Right lobe of liver (tissue), 6 donors: Measurements from ENCODE around the gene ADGRF5. TPM values are rescaled to one million over a fixed set of nuclear protein-coding genes. Genes with fewer than 3 reads are reported as not detected.

Experiments used
- ATAC-seq, 4 donors: fragments of 200-7000 bp; cut with Tn5 transposase; one replicate each; pipeline ENCODE4 v1.9.1; 2020; ENCODE audit warnings: mild to moderate bottlenecking in 4 of 4, moderate library complexity in 4 of 4
- DNase-seq, 3 donors: peaks; one replicate each; pipeline ENCODE4 v3.0.0-alpha.2; 2020
- H3K27ac ChIP-seq, 3 donors: fragments of 200-600 bp; one replicate each; pipeline ENCODE4 v1.8.0; 2022
- H3K27me3 ChIP-seq, 2 donors: fragments of 200-600 bp; one replicate each; pipeline ENCODE4 v1.8.0; 2022
- H3K36me3 ChIP-seq, 4 donors: fragments of 200-600 bp; sonication (generic) in 1 of 4; one replicate each; pipeline versions ENCODE4 v1.5.1 to v1.8.0; 2017 to 2022; ENCODE audit warnings: control low read depth in 1 of 4
- H3K4me1 ChIP-seq, 4 donors: fragments of 200-600 bp; sonication (generic) in 1 of 4; one replicate each; pipeline versions ENCODE4 v1.5.1 to v1.8.0; 2017 to 2022; ENCODE audit warnings: control low read depth in 1 of 4
- H3K4me3 ChIP-seq, 3 donors: fragments of 200-600 bp; one replicate each; pipeline ENCODE4 v1.8.0; 2022
- H3K9me3 ChIP-seq, 4 donors: fragments of 200-600 bp; sonication (generic) in 1 of 4; one replicate each; pipeline versions ENCODE4 v1.5.1 to v1.8.0; 2017 to 2022; ENCODE audit warnings: control low read depth in 1 of 4
- CTCF ChIP-seq, 4 donors: fragments of 200-600 bp in 3 of 4; fragments of 450-650 bp in 1 of 4; IDR thresholded peaks; one replicate each; pipeline versions ENCODE4 v1.5.1 to v1.8.0; 2016 to 2022; ENCODE audit warnings: antibody characterized with exemption in 4 of 4, mild to moderate bottlenecking in 2 of 4
- POLR2A ChIP-seq: fragments of 450-650 bp; IDR thresholded peaks from one replicate; pipeline ENCODE4 v1.6.1; 2017; ENCODE audit warnings: antibody characterized with exemption, mild to moderate bottlenecking
- WGBS: methylation state at CpG from one replicate; pipeline ENCODE4 v1.1.6; 2018; ENCODE audit warnings: low coverage, low lambda C conversion rate; ENCODE audit not compliant: insufficient coverage; ENCODE audit errors: missing lambda C conversion rate; 5-methylcytosine and 5-hydroxymethylcytosine counted together
- intact Hi-C, 2 donors: fragments of 100-400 bp; cut with DNase I; formaldehyde crosslinking; loops; one replicate each; pipeline versions ENCODE4 v1.11.2 to v1.14.1; 2022
- total RNA-seq, 6 experiments: library from RNA; depleted of rRNA in 2 of 6; stranded (reverse); fragments of >200 nt in 2 of 6; fragmentation: NEBNext Ultra II Directional in 3 of 6; extraction: Animal tissue kit (Norgen Biotek cat#: 25700) in 3 of 6; gene quantifications; one replicate each; pipeline versions ENCODE4 v1.1.0 to v1.2.4, GENCODE V29; 2016 to 2023
- donor health status: DM: no; HTN: yes; CAD: no.
- donor health status: DM: no; HTN: no; CAD: no.
- donor health status: DM: no; HTN: no; CAD: no.
- donor health status: DM: no; HTN: yes; CAD: no.
- donor health status: DM: no; HTN: yes; CAD: no.

Gene ADGRF5
- total RNA-seq, 6 experiments from 2014 or later: 6.5 to 14.6 (median 10.7) TPM

GRCh38 chr6:46832816-46833215, 88.9 kb downstream of the ADGRF5 start:
- H3K27ac ChIP-seq: no peak overlapping the region
- no peaks in the 10 kb centered on the region for H3K27me3 ChIP-seq
- H3K4me1 ChIP-seq: no peaks in the 10 kb centered on the region
- intact Hi-C loops: no loop called here
- no peaks in the 10 kb centered on the region for H3K9me3 ChIP-seq
- H3K36me3 ChIP-seq: no peaks in the 10 kb centered on the region
- ATAC-seq (no peak), DNase-seq (no peak)
- no peak for TF ChIP-seq POLR2A
- no peak for TF ChIP-seq CTCF (IDR thresholded peaks at IDR 0.05)
- no peak overlapping the region for H3K4me3 ChIP-seq
- WGBS: 97% methylated on average over 2 of the region's 3 CpGs

GRCh38 chr6:46828939-46829338, 92.8 kb downstream of the ADGRF5 start:
- no peak overlapping the region for H3K4me3 ChIP-seq
- no peak overlapping the region for H3K27ac ChIP-seq
- H3K27me3 ChIP-seq: no peaks in the 10 kb centered on the region
- no peaks in the 10 kb centered on the region for H3K36me3 ChIP-seq
- intact Hi-C loops: no loop called here
- H3K4me1 ChIP-seq: no peaks in the 10 kb centered on the region
- 35% methylated on average over 2 of the region's 2 CpGs for WGBS
- no peaks in the 10 kb centered on the region for H3K9me3 ChIP-seq
- no peak for DNase-seq
- TF ChIP-seq POLR2A (no peak), CTCF (IDR thresholded peaks at IDR 0.05) (no peak)
- ATAC-seq: no peak

GRCh38 chr6:46821458-46821881, 100.3 kb downstream of the ADGRF5 start:
- H3K4me3 ChIP-seq: no peak overlapping the region
- no peaks in the 10 kb centered on the region for H3K36me3 ChIP-seq
- no peaks in the 10 kb centered on the region for H3K27me3 ChIP-seq
- intact Hi-C loops: no loop called here
- no peaks in the 10 kb centered on the region for H3K9me3 ChIP-seq
- peak; percentile 94 to 97 (median 94) for ATAC-seq
- TF ChIP-seq POLR2A: no peak
- no peak for TF ChIP-seq CTCF (IDR thresholded peaks at IDR 0.05)
- peak overlapping the region in 1 of 3 donors; percentile 44 for H3K27ac ChIP-seq
- DNase-seq: peak in 1 of 3 donors; percentile 68
- peaks cover 0 to 13% (median 6%) of the 10 kb centered on the region in 4 donors for H3K4me1 ChIP-seq
- WGBS: 14% methylated on average over 4 of the region's 4 CpGs

GRCh38 chr6:46819561-46819960, 102.2 kb downstream of the ADGRF5 start:
- ATAC-seq: no peak
- WGBS: 87% methylated on average over 7 of the region's 7 CpGs

More at GRCh38 chr6:46819561-46819960, 102.2 kb downstream of the ADGRF5 start:
- no peak overlapping the region for H3K27ac ChIP-seq
- DNase-seq: no peak
- TF ChIP-seq CTCF (IDR thresholded peaks at IDR 0.05) (no peak), POLR2A (no peak)
- intact Hi-C loops: no loop called here
- H3K4me3 ChIP-seq: no peak overlapping the region
- peaks cover 0 to 13% (median 6%) of the 10 kb centered on the region in 4 donors for H3K4me1 ChIP-seq
- no peaks in the 10 kb centered on the region for H3K27me3 ChIP-seq
- H3K36me3 ChIP-seq: no peaks in the 10 kb centered on the region
- no peaks in the 10 kb centered on the region for H3K9me3 ChIP-seq
